GM21390 (cell line): ENCODE data around the gene EFHC2.

Experiments used
- ATAC-seq: cut with Tn5 transposase; IDR thresholded peaks from one replicate; pipeline ENCODE4 v1.9.1; 2021; ENCODE audit not compliant: unreplicated experiment

Gene EFHC2

GRCh38 chrX:44155126-44155525 is 188.3 kb downstream of the EFHC2 start:
- ATAC-seq: no peak

- no peak for ATAC-seq
Observed at GRCh38 chrX:44152852-44153251, 190.6 kb downstream of the EFHC2 start.

GRCh38 chrX:44147130-44147529 is 196.3 kb downstream of the EFHC2 start:
- ATAC-seq: no peak

GRCh38 chrX:44144177-44144945 is 199.1 kb downstream of the EFHC2 start:
- no peak for ATAC-seq

- no peak for ATAC-seq
Observed at GRCh38 chrX:44143061-44143602, 200.3 kb downstream of the EFHC2 start.

- ATAC-seq: no peak
Observed at GRCh38 chrX:44130189-44130588, 213.3 kb downstream of the EFHC2 start.

- no peak for ATAC-seq
Observed at GRCh38 chrX:44113337-44113736, 230.1 kb downstream of the EFHC2 start.

- ATAC-seq: no peak
Observed at GRCh38 chrX:44106864-44107263, 236.6 kb downstream of the EFHC2 start.

GRCh38 chrX:44105228-44105913 is 238.1 kb downstream of the EFHC2 start:
- no peak for ATAC-seq

GRCh38 chrX:44104699-44105098 is 238.8 kb downstream of the EFHC2 start:
- ATAC-seq: no peak

- ATAC-seq: no peak
Observed at GRCh38 chrX:44101281-44101680, 242.2 kb downstream of the EFHC2 start.

- ATAC-seq: no peak
Observed at GRCh38 chrX:44099366-44099765, 244.1 kb downstream of the EFHC2 start.
